IPS-15b (cell line): ENCODE data around the gene ZNF791.
"Not testable (repeated sequence)": the region's sequence is repeated elsewhere in the genome, so short reads cannot be mapped to it uniquely, and the experiment has no call there.

Experiments
- H3K27me3 ChIP-seq: one replicate; pipeline ENCODE4 v1.6.1; 2013; ENCODE audit warnings: low read length; ENCODE audit not compliant: control insufficient read depth, insufficient read depth
- H3K36me3 ChIP-seq: one replicate; pipeline ENCODE4 v1.6.1; 2013; ENCODE audit warnings: low read length; ENCODE audit not compliant: control insufficient read depth, insufficient read depth
- H3K4me1 ChIP-seq: one replicate; pipeline ENCODE4 v1.6.1; 2013; ENCODE audit warnings: mild to moderate bottlenecking, low read length; ENCODE audit not compliant: control insufficient read depth, insufficient read depth
- H3K4me3 ChIP-seq: one replicate; pipeline ENCODE4 v1.5.1; 2013; ENCODE audit warnings: low read depth, low read length
- H3K9ac ChIP-seq: one replicate; pipeline ENCODE4 v1.6.1; 2013; ENCODE audit warnings: low read depth, mild to moderate bottlenecking, low read length
- H3K9me3 ChIP-seq: one replicate; pipeline ENCODE4 v1.6.1; 2013; ENCODE audit warnings: mild to moderate bottlenecking, low read length; ENCODE audit not compliant: control insufficient read depth, insufficient read depth

ZNF791 gene

GRCh38 chr19:12610540-12611360, at the start of gene ZNF791, which contains the start of gene ZNF490:
ZNF791 (plus strand) TSS chr19:12610920; CDS start chr19:12611080, 160 bp downstream.
ZNF490 (minus strand) TSS chr19:12610813; CDS start chr19:12610680, 133 bp downstream.
- Histone ChIP-seq H3K9me3 (no peaks in the 10 kb centered on the region), H3K9ac (peak within 1 kb of the TSS; percentile 89), H3K4me1 (no peaks in the 10 kb centered on the region), H3K4me3 (peak within 1 kb of the TSS; percentile 76), H3K36me3 (peaks cover 10% of the 10 kb centered on the region), H3K27me3 (no peaks in the 10 kb centered on the region)

- no peaks in the 10 kb centered on the region for H3K27me3 ChIP-seq
- H3K9ac ChIP-seq, result no peak overlapping the region
- peaks cover 2% of the 10 kb centered on the region for H3K4me1 ChIP-seq
- no peak overlapping the region for H3K4me3 ChIP-seq
- H3K36me3 ChIP-seq, result no peaks in the 10 kb centered on the region
- no peaks in the 10 kb centered on the region for H3K9me3 ChIP-seq
Observed at GRCh38 chr19:12564016-12564664, 46.6 kb upstream of the ZNF791 start.

GRCh38 chr19:12566380-12566779, 44.3 kb upstream of the ZNF791 start:
- not testable (repeated sequence) for H3K36me3 ChIP-seq, H3K4me3 ChIP-seq, H3K9me3 ChIP-seq, H3K9ac ChIP-seq, H3K4me1 ChIP-seq, H3K27me3 ChIP-seq

GRCh38 chr19:12567951-12568350, 42.8 kb upstream of the ZNF791 start:
- no peak overlapping the region for H3K4me3 ChIP-seq
- H3K9ac ChIP-seq, result no peak overlapping the region
- H3K9me3 ChIP-seq, result no peaks in the 10 kb centered on the region
- H3K27me3 ChIP-seq, result no peaks in the 10 kb centered on the region
- peaks cover 4% of the 10 kb centered on the region for H3K4me1 ChIP-seq
- H3K36me3 ChIP-seq, result no peaks in the 10 kb centered on the region

GRCh38 chr19:12574036-12574435, 36.7 kb upstream of the ZNF791 start:
- Histone ChIP-seq H3K4me3 (no peak overlapping the region), H3K36me3 (no peaks in the 10 kb centered on the region), H3K9ac (no peak overlapping the region), H3K27me3 (no peaks in the 10 kb centered on the region), H3K9me3 (no peaks in the 10 kb centered on the region), H3K4me1 (peaks cover 6% of the 10 kb centered on the region)

GRCh38 chr19:12578641-12579040, 32.1 kb upstream of the ZNF791 start:
- Histone ChIP-seq H3K9ac (no peak overlapping the region), H3K4me3 (no peak overlapping the region), H3K4me1 (peaks cover 4% of the 10 kb centered on the region), H3K27me3 (no peaks in the 10 kb centered on the region), H3K36me3 (peaks cover 16% of the 10 kb centered on the region), H3K9me3 (peaks cover 10% of the 10 kb centered on the region)

GRCh38 chr19:12580180-12580694, 30.5 kb upstream of the ZNF791 start:
- H3K9me3 ChIP-seq, result peaks cover 10% of the 10 kb centered on the region
- H3K36me3 ChIP-seq, result peaks cover 16% of the 10 kb centered on the region
- no peak overlapping the region for H3K9ac ChIP-seq
- no peak overlapping the region for H3K4me3 ChIP-seq
- H3K4me1 ChIP-seq, result no peaks in the 10 kb centered on the region
- no peaks in the 10 kb centered on the region for H3K27me3 ChIP-seq

- Histone ChIP-seq H3K36me3 (peaks cover 16% of the 10 kb centered on the region), H3K9ac (no peak overlapping the region), H3K9me3 (peaks cover 10% of the 10 kb centered on the region), H3K27me3 (no peaks in the 10 kb centered on the region), H3K4me3 (no peak overlapping the region), H3K4me1 (no peaks in the 10 kb centered on the region)
Observed at GRCh38 chr19:12581100-12581499, 29.6 kb upstream of the ZNF791 start.

- peaks cover 3% of the 10 kb centered on the region for H3K4me1 ChIP-seq
- H3K4me3 ChIP-seq, result peak overlapping the region; percentile 30
- no peaks in the 10 kb centered on the region for H3K27me3 ChIP-seq
- H3K9ac ChIP-seq, result no peak overlapping the region
- H3K36me3 ChIP-seq, result peaks cover 3% of the 10 kb centered on the region
- no peaks in the 10 kb centered on the region for H3K9me3 ChIP-seq
Observed at GRCh38 chr19:12596485-12596884, 14.2 kb upstream of the ZNF791 start.

- H3K36me3 ChIP-seq, result peaks cover 3% of the 10 kb centered on the region
- H3K9ac ChIP-seq, result no peak overlapping the region
- H3K27me3 ChIP-seq, result no peaks in the 10 kb centered on the region
- H3K4me3 ChIP-seq, result peak overlapping the region; percentile 30
- H3K9me3 ChIP-seq, result no peaks in the 10 kb centered on the region
- H3K4me1 ChIP-seq, result peaks cover 3% of the 10 kb centered on the region
Observed at GRCh38 chr19:12596927-12597548, 13.7 kb upstream of the ZNF791 start.

- Histone ChIP-seq H3K36me3 (peaks cover 3% of the 10 kb centered on the region), H3K9ac (no peak overlapping the region), H3K4me3 (no peak overlapping the region), H3K9me3 (no peaks in the 10 kb centered on the region), H3K27me3 (no peaks in the 10 kb centered on the region), H3K4me1 (peaks cover 3% of the 10 kb centered on the region)
Observed at GRCh38 chr19:12597594-12597993, 13.1 kb upstream of the ZNF791 start.
